ENCODE results near the gene BNIP2.

Gene BNIP2

GRCh38 chr15:59721411-59721810 is 32.3 kb upstream of the BNIP2 start:
- TF ChIP-seq, protein P1, sequence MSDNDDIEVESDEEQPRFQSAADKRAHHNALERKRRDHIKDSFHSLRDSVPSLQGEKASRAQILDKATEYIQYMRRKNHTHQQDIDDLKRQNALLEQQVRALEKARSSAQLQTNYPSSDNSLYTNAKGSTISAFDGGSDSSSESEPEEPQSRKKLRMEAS (IDR thresholded peaks at IDR 0.05), result no peak

GRCh38 chr15:59713177-59713576 is 24.1 kb upstream of the BNIP2 start:
- TF ChIP-seq USF1 (IDR thresholded peaks at IDR 0.05), result no peak
- TF ChIP-seq EP300 (IDR thresholded peaks at IDR 0.05; ENCODE audit: borderline replicate concordance), result no peak
- no peak for TF ChIP-seq TEAD4 (IDR thresholded peaks at IDR 0.05)
- no peak for TF ChIP-seq CEBPB (IDR thresholded peaks at IDR 0.05)

- no peak for TF ChIP-seq TCF12 (IDR thresholded peaks at IDR 0.05; ENCODE audit: low read depth)
- TF ChIP-seq EP300 (IDR thresholded peaks at IDR 0.05; ENCODE audit: borderline replicate concordance), result no peak
- TF ChIP-seq CEBPB (IDR thresholded peaks at IDR 0.05), result no peak
- TF ChIP-seq FOXM1 (IDR thresholded peaks at IDR 0.05; ENCODE audit: borderline replicate concordance, low read depth), result no peak
- no peak for TF ChIP-seq TAF1 (IDR thresholded peaks at IDR 0.05; ENCODE audit: low read depth)
- no peak for TF ChIP-seq REST (IDR thresholded peaks at IDR 0.05; ENCODE audit: low read depth)
- TF ChIP-seq CREB1 (IDR thresholded peaks at IDR 0.05; ENCODE audit: low read depth), result no peak
- TF ChIP-seq NFIC (IDR thresholded peaks at IDR 0.05), result no peak
- no peak for TF ChIP-seq USF1 (IDR thresholded peaks at IDR 0.05)
- no peak for TF ChIP-seq RAD21 (IDR thresholded peaks at IDR 0.05; ENCODE audit: low read depth)
- TF ChIP-seq, protein P1 (IDR thresholded peaks at IDR 0.05), result no peak
- no peak for TF ChIP-seq EGR1 (IDR thresholded peaks at IDR 0.05)
- no peak for TF ChIP-seq ZBTB7A (IDR thresholded peaks at IDR 0.05; ENCODE audit: low read depth)
Measured at GRCh38 chr15:59711451-59712243, 22.5 kb upstream of the BNIP2 start.

DNA sequence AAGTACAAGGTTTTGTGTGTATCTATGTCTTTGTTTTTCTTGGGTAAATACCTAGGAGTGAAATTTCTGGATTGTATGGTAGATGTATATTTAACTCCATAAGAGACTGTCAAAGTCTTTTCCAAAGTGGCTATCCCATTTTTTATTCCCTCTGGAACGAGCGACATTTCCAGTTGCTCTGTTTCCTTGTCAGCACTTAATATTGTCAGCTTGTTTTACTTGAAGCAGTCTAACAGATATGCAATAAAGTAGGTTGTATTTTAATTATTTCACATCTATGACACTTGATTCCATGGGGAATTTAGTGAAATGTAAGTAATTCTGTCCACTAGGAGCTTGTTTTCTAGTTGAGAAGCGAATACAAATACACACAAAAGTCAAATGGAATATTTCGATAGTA is 18.5 kb upstream of the BNIP2 start:
- no peak for TF ChIP-seq TAF1 (IDR thresholded peaks at IDR 0.05; ENCODE audit: low read depth)
- no peak for TF ChIP-seq CREB1 (IDR thresholded peaks at IDR 0.05; ENCODE audit: low read depth)
- TF ChIP-seq, protein P1 (IDR thresholded peaks at IDR 0.05), result no peak
- no peak for TF ChIP-seq REST (IDR thresholded peaks at IDR 0.05; ENCODE audit: low read depth)
- no peak for TF ChIP-seq RAD21 (IDR thresholded peaks at IDR 0.05; ENCODE audit: low read depth)
- no peak for TF ChIP-seq FOXM1 (IDR thresholded peaks at IDR 0.05; ENCODE audit: borderline replicate concordance, low read depth)
- TF ChIP-seq TCF12 (IDR thresholded peaks at IDR 0.05; ENCODE audit: low read depth), result no peak
- TF ChIP-seq EGR1 (IDR thresholded peaks at IDR 0.05), result no peak
- TF ChIP-seq USF1 (IDR thresholded peaks at IDR 0.05), result no peak
- no peak for TF ChIP-seq ZBTB7A (IDR thresholded peaks at IDR 0.05; ENCODE audit: low read depth)
- TF ChIP-seq EP300 (IDR thresholded peaks at IDR 0.05; ENCODE audit: borderline replicate concordance), result no peak
- TF ChIP-seq YY1 (IDR thresholded peaks at IDR 0.05; ENCODE audit: low read depth), result no peak
- no peak for TF ChIP-seq TEAD4 (IDR thresholded peaks at IDR 0.05)
- no peak for TF ChIP-seq CEBPB (IDR thresholded peaks at IDR 0.05)
- TF ChIP-seq NFIC (IDR thresholded peaks at IDR 0.05), result no peak

GRCh38 chr15:59703979-59704796 is 15.1 kb upstream of the BNIP2 start:
- no peak for TF ChIP-seq FOXM1 (IDR thresholded peaks at IDR 0.05; ENCODE audit: borderline replicate concordance, low read depth)
- no peak for TF ChIP-seq NFIC (IDR thresholded peaks at IDR 0.05)
- no peak for TF ChIP-seq TEAD4 (IDR thresholded peaks at IDR 0.05)
- TF ChIP-seq ZBTB7A (IDR thresholded peaks at IDR 0.05; ENCODE audit: low read depth), result no peak
- TF ChIP-seq, protein P1 (IDR thresholded peaks at IDR 0.05), result no peak
- TF ChIP-seq EP300 (IDR thresholded peaks at IDR 0.05; ENCODE audit: borderline replicate concordance), result no peak
- no peak for TF ChIP-seq TAF1 (IDR thresholded peaks at IDR 0.05; ENCODE audit: low read depth)
- no peak for TF ChIP-seq CREB1 (IDR thresholded peaks at IDR 0.05; ENCODE audit: low read depth)
- TF ChIP-seq TCF12 (IDR thresholded peaks at IDR 0.05; ENCODE audit: low read depth), result no peak
- no peak for TF ChIP-seq USF1 (IDR thresholded peaks at IDR 0.05)
- no peak for TF ChIP-seq EGR1 (IDR thresholded peaks at IDR 0.05)
- no peak for TF ChIP-seq CEBPB (IDR thresholded peaks at IDR 0.05)
- no peak for TF ChIP-seq REST (IDR thresholded peaks at IDR 0.05; ENCODE audit: low read depth)
- TF ChIP-seq RAD21 (IDR thresholded peaks at IDR 0.05; ENCODE audit: low read depth), result no peak
- no peak for TF ChIP-seq YY1 (IDR thresholded peaks at IDR 0.05; ENCODE audit: low read depth)

Measured in Ishikawa (cell line).